Measurements from ENCODE around the gene BID.

DNA sequence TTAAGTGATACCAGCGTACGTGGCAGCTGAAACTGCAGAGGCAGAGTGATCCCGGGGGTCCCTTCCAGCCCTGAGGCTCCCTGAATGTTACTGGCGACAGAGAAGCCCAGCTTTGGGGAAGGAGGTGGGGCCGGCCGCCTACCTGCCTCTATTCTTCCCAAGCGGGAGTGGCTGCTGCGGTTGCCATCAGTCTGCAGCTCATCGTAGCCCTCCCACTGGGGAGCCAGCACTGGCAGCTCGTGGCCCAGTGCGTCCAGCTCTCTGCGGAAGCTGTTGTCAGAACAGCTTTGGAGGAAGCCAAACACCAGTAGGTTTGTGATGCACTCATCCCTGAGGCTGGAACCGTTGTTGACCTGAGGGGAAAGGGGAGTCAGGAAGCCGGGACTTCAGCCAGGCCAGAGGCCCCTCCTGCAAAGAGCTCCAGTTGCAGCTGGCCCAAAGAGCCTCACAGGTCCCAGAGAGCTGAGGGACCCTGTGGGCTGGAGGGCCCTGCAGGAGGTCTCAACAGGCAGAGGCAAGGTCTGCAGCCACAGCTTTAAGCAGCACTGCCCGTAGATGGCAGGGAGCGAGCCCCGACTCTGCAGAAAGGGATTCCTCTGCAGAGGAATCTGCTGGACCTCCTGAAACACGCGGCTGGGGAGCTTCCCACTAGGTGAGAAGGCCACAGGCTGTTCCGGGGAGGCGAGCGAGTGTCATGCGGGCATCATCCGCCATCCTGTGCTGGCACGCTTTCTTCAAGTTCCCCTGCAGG is 30.4 kb downstream of the BID start:
- TF ChIP-seq EZH2 (IDR thresholded peaks at IDR 0.05; ENCODE audit: borderline replicate concordance, control insufficient read depth, low read depth, low read length) (no peak), KDM1A (IDR thresholded peaks at IDR 0.05; ENCODE audit: borderline replicate concordance) (no peak), CREB1 (IDR thresholded peaks at IDR 0.05; ENCODE audit: low read depth) (no peak), MAX (IDR thresholded peaks at IDR 0.05; ENCODE audit: low read depth, low read length) (no peak), KAT2A (conservative IDR thresholded peaks at IDR 0.05; ENCODE audit: control insufficient read depth, low read depth, low read length) (no peak), YY1 (IDR thresholded peaks at IDR 0.05; ENCODE audit: low read depth, low read length) (no peak), EP300 (IDR thresholded peaks at IDR 0.05; ENCODE audit: borderline replicate concordance in 1 of 2, control insufficient read depth in 1 of 2, low read depth in 2 of 2, low read length in 2 of 2) (no peak), POLR2A (IDR thresholded peaks at IDR 0.05; ENCODE audit: low read depth, low read length) (no peak), POLR2AphosphoS5 (IDR thresholded peaks at IDR 0.05; ENCODE audit: low read length) (no peak), JUND (IDR thresholded peaks at IDR 0.05; ENCODE audit: low read depth, low read length) (no peak)
- TF ChIP-seq, protein P1, sequence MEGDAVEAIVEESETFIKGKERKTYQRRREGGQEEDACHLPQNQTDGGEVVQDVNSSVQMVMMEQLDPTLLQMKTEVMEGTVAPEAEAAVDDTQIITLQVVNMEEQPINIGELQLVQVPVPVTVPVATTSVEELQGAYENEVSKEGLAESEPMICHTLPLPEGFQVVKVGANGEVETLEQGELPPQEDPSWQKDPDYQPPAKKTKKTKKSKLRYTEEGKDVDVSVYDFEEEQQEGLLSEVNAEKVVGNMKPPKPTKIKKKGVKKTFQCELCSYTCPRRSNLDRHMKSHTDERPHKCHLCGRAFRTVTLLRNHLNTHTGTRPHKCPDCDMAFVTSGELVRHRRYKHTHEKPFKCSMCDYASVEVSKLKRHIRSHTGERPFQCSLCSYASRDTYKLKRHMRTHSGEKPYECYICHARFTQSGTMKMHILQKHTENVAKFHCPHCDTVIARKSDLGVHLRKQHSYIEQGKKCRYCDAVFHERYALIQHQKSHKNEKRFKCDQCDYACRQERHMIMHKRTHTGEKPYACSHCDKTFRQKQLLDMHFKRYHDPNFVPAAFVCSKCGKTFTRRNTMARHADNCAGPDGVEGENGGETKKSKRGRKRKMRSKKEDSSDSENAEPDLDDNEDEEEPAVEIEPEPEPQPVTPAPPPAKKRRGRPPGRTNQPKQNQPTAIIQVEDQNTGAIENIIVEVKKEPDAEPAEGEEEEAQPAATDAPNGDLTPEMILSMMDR (IDR thresholded peaks at IDR 0.05 in 2 of 3, conservative IDR thresholded peaks at IDR 0.05 in 1 of 3; ENCODE audit: control insufficient read depth in 2 of 3, extremely low read depth in 1 of 3, insufficient read depth in 1 of 3, low read depth in 3 of 3, low read length in 3 of 3), result no peak

All from GM12878 (cell line).